HG02678 (cell line): Measurements from ENCODE around the gene CCT7.
"Not testable (repeated sequence)": the region's sequence is repeated elsewhere in the genome, so short reads cannot be mapped to it uniquely, and the experiment has no call there.

ENCODE experiments used
- ATAC-seq: cut with Tn5 transposase; IDR thresholded peaks from one replicate; pipeline ENCODE4 v1.9.1; 2021; ENCODE audit warnings: mild to moderate bottlenecking, moderate library complexity; ENCODE audit not compliant: unreplicated experiment

Gene CCT7

DNA sequence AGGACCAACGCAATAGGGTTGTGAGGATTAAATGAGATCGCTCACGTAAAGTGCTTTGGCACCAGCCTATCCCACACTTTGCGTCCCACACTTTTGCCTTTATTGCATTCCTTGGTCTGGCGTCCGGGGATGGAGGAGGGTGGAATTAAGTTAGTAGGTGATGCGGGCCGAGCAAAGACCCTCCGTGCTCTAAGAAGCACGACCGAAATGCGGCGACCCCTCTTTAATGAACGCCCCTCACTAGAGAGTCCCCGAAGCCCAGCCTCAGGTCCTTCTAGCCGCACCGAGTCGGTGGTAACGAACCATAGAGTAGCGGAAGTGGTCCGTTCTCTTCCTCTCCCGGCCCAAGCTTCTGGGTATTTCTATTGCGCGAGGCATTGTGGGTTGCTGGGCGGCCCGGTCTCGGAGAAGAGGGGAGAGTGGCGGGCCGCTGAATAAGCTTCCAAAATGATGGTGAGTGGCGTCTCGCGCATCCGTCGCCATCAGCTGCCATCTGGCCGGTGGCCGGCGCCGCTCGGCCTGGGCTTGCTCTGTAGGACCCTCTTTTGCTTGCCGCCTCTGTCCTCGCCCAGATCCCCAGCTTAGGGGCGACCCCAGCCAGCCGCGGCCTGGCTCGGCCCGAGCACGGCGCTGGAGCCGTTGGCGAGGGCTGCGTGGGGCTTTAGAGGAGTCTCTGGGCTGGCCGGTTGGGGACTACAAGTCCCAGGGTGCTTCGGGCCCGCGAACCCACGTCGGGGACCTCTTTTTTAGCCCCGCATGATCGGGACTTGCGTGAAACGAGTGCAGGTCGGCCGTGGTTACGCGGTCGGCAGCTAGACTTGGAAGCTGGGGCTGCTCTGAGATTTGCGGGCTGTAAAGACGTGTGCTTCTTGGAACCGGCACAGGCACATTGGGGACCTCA is at the start of gene CCT7:
Gene CCT7, plus strand, starts transcription at position 377 of the 901 bp plus-strand sequence. Its CDS starts 71 bp downstream, at position 448.
- peak; percentile 53 for ATAC-seq

DNA sequence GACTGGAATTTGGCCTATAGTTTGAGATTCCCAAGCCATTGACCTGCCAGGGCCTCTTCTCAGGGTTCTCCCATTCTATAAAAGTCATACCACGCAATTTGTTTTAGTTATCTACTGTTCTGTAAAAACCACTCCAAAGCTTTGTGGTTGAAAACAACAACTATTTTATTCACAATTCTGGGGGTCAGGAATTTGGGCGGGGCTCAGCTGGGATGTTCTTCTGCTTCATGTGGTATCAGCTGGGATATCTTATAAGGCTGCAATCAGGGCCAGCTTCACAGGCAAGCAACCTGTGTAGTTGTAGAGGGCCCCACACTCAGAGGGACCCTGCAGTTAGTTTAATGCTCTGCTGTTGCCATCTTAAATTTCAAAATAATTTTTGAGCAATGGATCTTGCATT is 48.1 kb upstream of the CCT7 start:
- no peak for ATAC-seq

DNA sequence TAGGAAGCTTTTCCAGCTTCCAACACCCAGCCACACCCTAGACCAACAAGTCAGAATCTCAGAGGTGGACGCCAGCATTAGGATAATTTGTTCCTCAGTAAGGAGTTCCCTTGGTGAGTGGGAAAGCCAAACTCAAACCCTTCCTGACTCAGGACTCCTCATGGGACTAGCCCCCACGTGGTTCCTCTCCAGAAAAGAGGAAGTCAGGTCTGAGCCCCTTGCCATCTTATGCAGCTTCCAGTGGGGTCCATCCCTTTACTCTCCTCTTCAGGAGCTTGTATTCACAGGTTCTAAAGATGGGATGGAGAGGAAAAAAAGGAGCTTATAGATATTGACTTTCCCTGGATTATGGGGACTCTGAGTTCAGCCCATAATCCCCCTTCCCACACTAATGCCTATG is 46.6 kb upstream of the CCT7 start:
- no peak for ATAC-seq

DNA sequence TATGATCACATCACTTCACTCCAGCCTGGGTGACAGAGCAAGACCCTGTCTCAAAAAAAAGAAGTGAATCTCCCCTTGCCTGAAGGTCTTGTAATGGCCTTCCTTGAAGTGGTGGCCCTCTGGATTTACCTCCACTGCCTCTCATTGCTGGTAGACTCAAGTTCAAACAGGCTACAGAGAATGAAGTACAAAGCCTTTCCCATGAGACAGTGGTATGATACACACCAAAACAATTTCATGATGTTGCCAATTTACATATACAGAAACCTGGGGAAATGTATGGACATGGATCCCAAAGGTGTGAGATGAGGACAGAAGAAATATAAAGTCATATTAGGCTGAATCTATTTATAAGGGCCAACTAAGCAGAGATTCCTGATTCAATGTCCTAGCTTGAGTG is 36.5 kb upstream of the CCT7 start:
- no peak for ATAC-seq

DNA sequence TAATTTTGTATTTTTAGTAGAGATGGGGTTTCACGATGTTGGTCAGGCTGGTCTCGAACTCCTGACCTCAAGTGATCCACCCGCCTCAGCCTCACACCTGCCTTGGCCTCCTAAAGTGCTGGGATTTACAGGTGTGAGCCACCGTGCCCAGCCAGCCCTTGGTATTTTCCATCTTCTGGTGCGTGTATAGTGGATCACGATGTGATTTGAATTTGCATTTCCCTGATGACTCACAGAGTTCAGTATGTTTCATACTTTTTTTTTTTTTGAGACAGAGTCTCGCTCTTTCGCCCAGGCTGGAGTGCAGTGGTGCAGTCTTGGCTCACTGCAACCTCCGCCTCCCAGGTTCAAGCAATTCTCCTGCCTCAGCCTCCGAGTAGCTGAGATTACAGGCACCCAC is 33.8 kb upstream of the CCT7 start:
- not testable (repeated sequence) for ATAC-seq

DNA sequence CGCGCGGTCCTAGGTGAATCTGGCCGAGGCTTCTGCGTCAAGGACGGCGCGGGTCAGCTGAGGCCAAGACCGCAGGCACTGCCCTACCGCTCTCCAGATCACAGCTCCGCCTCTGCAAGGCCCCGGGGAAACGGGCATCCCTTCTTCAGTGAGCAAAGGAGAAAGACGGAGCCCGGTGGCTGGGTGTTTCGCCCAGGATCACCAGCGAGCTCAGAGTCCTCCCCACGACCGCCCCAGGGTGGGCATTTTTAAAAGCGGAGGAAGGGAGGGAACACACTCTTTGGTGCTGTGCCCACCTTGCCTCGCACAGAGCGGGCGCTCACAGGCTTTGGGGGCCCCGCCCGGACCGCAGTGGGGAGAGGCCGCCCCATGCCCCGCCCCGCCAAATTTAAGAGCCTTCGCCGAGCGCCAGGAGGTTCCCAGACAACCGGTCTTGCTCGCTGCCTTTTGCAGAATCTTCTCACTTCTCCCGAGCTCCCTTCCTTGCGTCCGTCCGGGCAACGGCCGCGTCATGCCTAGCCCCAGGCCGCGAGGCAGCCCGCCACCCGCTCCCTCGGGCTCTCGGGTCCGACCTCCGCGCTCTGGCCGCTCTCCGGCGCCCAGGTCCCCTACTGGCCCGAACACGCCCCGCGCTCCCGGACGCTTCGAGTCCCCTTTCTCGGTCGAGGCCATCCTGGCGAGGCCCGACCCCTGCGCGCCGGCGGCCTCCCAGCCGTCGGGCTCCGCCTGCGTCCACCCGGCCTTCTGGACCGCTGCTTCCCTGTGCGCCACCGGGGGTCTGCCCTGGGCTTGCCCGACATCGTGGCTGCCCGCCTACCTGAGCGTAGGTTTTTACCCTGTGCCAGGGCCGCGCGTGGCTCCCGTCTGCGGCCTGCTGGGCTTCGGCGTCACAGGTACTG is 31.7 kb upstream of the CCT7 start, which contains the start of gene NOTO:
Gene NOTO, plus strand, starts transcription at position 419 of the 899 bp plus-strand sequence. Its CDS starts 93 bp downstream, at position 512.
- ATAC-seq = no peak

DNA sequence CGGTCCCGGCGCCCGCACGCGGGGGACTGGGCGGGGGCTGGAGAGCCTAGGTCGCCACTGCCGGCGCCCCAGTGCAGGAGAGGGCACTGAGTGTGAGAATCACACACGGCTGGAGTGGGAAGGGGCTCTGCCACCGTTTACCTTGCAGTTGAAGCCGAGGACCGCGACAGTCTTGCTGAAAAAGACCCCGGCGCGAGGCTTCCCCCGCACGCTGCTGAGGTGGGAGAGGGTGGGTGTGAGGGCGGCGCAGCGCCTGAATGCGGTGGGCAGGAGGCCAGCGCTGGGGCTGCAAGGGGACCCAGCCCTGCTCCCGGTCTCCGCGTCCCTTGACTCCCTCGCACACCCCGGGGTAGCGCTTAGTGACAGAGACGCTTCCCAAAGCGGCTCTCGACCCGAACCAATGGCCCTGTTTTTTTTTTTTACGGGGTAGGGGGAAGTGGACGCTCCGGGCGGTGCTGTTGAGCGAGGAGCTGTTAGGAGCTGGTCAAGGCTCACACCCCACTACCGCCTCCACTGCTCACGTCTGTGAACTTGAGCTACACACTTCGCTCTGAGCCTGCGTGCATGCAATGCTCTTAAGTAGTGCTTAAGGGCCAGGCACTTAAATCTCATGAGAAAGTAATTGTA is 30.9 kb upstream of the CCT7 start:
- ATAC-seq = no peak

DNA sequence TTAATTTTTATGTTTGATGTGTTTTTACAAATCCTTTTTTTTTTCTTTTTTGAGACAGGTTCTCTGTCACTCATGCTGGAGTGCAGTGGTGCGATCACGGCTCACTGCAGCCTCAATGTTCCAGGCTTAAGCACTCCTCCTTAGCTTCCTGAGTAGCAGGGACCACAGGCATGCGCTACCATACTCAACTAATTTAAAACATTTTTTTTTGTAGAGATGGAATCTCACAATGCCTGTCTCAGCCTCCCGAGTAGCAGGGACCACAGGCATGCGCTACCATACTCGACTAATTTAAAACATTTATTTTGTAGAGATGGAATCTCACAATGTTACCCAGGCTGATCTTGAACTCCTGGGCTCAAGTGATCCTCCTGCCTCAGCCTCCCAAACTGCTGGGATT is 28.5 kb upstream of the CCT7 start:
- ATAC-seq = no peak

DNA sequence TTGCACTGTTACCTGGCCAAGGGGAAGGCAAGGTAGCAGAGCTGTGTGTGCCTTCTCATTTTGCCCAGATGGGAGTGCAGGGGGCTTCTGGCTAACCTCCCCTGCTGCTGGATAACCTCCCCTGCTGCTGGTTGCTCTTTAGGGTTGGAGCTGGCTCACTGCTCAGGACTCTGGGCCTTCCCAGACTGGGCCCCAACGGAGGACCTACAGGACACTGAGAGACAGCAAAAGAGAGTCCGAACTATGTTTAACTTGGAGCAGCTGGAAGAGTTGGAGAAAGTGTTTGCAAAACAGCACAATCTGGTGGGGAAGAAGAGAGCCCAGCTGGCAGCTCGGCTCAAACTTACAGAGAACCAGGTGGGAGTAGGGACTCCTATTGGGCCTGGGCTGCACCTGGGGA is 25.9 kb upstream of the CCT7 start:
- no peak for ATAC-seq

DNA sequence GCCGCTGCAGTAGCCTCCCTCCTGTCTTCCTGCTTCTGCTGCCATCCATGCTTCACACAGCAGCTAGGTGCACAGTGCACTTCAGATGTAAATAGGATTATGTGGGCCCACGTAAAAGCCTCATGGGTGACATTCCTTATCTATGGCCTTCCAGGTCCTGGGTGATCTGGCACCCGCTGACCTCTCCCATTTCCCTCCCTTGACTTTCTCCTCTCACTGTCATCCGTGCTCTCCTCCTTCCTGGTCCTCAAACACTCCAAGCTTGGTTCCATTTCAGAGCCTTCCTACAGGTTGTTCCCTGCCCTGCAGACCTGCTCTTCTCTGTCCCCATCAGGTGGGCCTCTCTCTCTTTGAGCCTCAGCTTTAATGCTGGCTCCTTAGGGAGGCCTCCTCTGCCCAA is 24.1 kb upstream of the CCT7 start:
- no peak for ATAC-seq

DNA sequence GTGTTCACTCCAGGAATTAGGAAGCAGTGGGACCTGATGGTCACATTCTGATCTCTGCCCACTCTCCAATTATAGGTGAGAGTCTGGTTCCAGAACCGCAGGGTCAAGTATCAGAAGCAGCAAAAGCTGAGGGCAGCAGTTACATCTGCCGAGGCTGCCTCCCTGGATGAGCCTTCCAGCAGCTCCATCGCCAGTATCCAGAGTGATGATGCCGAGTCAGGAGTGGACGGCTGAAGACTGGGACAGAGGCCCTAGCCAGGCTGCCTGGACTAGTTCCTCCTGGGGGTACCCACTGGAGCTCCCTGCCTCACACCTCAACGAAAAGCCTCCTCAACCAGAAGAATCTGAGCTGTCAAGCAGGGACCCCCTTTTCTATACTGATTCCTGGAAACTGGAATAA is 23.4 kb upstream of the CCT7 start:
- ATAC-seq = no peak

DNA sequence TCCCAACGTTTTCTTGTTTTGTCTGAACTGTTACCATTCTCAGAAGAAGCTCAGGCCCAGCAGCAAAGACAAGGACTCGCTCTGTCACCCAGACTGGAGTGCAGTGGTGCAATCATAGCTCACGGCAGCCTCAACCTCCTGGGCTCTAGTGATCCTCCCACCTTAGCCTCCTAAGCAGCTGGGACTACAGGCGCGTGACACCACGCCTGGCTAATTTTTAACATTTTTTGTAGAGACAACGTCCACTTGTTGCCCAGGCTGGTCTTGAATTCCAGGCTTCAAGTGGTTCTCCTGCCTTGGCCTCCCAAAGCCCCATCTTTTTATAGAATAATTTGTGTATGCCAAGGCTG is 22.0 kb upstream of the CCT7 start:
- ATAC-seq = no peak

DNA sequence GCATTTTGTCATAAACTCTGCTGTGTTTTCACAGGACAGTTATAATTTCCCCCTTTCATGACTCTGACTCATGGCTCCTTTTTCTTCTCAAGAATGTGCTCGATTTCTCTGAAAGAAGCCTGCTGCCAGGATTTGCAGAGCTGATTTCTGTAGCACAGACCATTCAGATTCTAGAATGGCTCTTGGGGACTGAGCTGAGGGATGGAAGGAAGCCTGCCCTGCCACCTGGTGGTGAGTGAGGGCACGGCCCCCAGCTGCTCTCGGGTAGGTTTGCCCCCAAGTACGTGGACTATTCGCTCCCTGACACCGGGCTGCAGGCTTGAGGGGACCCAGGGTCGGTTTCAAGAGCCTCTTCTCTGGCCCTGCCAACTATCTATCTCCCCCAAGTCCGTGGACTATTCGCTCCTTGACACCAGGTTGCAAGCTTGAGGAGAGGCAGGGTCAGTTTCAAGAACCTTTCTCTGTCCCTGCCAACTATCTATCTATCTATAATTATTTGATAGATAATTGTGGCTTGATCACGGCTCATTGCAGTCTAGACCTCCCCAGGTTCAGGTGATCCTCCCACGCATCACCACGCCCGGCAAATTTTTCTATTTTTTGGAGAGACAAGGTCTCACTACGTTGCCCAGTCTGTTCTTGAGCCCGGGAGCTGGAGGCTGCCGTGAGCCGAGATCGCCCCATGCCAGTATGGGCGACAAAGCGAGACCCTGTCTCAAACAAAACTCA is 21.5 kb upstream of the CCT7 start:
- ATAC-seq = peak; percentile 65

DNA sequence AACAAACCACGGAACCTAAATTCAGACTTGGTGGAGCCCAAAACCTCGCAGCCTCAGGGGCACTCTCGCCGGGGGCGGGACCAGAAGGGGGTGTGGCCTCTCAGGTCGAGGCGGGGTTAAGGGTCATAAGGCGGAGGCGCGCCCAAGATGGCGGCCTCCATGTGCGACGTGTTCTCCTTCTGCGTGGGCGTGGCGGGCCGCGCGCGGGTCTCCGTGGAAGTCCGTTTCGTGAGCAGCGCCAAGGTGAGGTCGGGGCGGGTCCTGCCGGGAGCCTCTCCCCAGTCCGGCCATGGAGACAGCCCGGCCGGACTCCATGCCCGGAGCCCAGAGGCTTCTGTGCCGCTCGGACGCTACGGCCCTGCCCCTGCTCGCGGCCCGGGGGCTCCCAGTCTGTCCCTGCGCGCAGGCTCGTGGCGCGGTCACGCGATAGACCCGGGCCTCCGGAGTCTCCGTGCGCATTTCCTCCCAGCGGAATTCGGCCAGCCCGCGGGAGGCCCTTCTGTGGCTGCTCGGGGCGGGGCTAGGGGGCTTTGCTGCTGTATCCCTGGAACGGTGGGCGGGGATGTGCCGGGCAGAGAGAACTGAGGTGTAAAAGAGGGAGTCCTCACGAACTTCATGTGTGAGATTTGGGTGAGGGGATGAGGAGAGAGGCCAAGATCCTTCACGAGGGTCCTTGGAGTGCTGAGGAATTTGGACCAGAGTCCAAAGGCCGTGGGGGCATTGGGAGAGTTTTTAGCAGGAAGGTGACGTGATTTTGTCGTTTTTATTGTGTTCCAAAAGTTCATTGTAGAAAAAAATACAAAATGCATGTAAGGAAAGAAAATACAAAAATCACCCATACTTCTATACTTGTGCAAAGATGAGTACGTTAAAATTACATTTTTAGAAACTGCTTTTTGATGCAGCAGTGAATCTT is 19.7 kb upstream of the CCT7 start, which contains the start of gene SMYD5:
Gene SMYD5, plus strand, starts transcription at position 126 of the 916 bp plus-strand sequence. Its CDS starts 22 bp downstream, at position 148.
- peak; percentile 91 for ATAC-seq

DNA sequence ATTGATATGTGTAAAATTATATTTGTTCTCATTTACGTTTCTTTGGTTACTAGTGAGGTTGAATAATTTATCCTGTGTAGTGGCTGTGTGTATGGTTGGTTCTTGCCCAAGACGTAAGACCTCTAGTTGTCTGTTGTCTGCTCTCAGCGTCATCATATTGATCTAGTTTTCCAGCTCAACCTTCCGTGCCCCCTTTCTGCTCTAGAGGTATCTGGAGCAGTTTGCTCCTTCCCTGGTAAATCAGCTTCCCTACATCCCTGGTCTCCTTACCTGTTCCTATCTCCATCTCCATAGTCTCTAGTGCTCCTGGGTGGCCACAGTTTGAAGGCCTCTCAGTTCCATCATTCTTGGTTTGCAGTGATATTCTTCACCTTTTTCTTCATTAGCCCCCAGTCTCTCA is 18.9 kb upstream of the CCT7 start:
- ATAC-seq = no peak

DNA sequence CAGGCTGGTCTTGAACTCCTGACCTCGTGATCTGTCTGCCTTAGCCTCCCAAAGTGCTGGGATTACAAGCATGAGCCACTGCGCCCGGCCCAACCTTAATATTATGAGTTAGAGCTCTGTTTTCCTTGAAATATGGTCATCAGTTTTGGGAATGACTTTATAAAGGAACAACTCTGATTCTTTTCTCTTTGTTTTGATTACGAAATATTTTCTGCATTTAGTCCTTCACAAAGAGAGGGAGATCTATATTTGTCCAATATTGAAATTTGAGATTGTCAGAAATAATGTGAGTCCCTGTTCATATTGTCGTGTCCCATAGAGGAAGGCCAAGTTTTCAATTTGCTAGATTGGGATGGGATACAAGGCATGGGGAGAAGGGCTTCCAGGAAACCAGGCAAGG is 16.9 kb upstream of the CCT7 start:
- no peak for ATAC-seq

DNA sequence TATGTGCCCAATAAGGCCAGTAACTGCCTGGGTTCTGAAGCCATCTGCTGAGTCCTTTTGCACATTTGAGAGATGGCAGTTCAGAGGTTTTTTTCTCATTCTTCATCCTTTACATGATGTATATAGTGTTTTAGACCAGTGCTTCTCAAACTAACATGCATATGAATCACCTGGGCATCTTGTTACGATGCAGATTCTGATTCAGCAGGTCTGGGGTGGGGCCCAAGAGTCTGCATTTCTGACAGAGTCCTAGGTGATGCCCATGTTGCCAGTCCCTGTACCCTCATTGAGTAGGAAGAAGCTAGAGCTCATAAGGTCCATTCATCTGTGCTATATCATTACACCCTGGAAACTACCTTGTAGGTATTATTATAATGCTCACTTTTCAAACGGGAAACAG is 16.3 kb upstream of the CCT7 start:
- no peak for ATAC-seq

DNA sequence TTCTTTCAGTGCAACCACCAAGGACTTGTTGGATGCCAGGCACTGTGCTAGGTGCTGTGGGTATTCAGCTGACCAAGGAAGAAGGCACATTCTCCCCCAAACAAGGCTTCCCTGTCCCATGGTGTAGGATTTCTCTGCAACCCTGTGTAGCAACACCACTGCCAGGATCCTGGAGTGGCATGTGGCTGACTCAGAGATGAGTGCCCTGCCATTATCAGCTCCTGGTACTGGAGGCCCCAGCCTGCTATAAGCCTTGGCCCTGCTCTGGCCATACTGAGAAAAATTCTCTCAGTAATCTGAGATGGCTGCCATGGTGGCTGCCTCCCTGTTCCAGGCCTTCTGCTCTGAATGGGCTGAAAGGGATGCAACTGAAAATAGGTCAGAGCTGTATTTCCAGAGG is 15.8 kb upstream of the CCT7 start:
- no peak for ATAC-seq

DNA sequence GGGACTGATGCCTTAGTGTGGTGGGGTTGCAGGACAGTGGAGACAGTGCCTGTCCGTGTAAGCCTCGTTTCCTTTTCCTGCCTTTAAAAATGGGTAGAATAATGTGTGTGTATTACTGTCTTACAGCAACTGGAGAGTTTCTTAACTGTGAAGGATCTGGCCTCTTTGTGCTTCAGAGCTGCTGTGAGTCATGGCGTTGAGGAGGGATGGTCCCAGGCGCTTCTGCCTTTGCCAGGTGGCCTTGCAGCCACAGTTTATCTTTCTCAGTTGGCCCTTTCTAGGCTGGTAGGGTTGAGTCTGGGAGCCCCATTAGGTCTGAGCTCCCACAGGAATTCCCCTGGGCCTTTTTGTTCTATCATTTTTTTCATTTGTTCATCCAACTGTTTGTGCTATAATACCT is 10.3 kb upstream of the CCT7 start:
- ATAC-seq = no peak
